Measurements from ENCODE around the gene KRTAP9-9. TPM values are rescaled to one million over a fixed set of nuclear protein-coding genes. Genes with fewer than 3 reads are reported as not detected.

KRTAP9-9 gene
- total RNA-seq, 1 donor from 2014 or later = not detected

GRCh38 chr17:41254861-41255260 is 323 bp upstream of the KRTAP9-9 start:
- H3K9me3 ChIP-seq = no peaks in the 10 kb centered on the region
- no peaks in the 10 kb centered on the region for H3K36me3 ChIP-seq
- H3K27ac ChIP-seq = no peak overlapping the region
- intact Hi-C loops (cut with DNase I) = no loop called here
- no peak for TF ChIP-seq CTCF (IDR thresholded peaks at IDR 0.05)
- no peaks in the 10 kb centered on the region for H3K27me3 ChIP-seq
- DNase-seq (ENCODE audit: low spot score in 2 of 2) = no peak
- H3K4me1 ChIP-seq = no peaks in the 10 kb centered on the region
- H3K4me3 ChIP-seq = no peak overlapping the region

- H3K4me3 ChIP-seq = no peak overlapping the region
- no peaks in the 10 kb centered on the region for H3K4me1 ChIP-seq
- H3K27me3 ChIP-seq = no peaks in the 10 kb centered on the region
- H3K36me3 ChIP-seq = no peaks in the 10 kb centered on the region
- intact Hi-C loops (cut with DNase I) = no loop called here
- no peaks in the 10 kb centered on the region for H3K9me3 ChIP-seq
- H3K27ac ChIP-seq = no peak overlapping the region
- DNase-seq (ENCODE audit: low spot score in 2 of 2) = no peak
- no peak for TF ChIP-seq CTCF (IDR thresholded peaks at IDR 0.05)
These were observed 1.1 kb downstream of the KRTAP9-9 start for GRCh38 chr17:41256291-41256685.

- Histone ChIP-seq H3K36me3 (no peaks in the 10 kb centered on the region), H3K27me3 (no peaks in the 10 kb centered on the region), H3K4me3 (no peak overlapping the region), H3K4me1 (no peaks in the 10 kb centered on the region), H3K27ac (no peak overlapping the region), H3K9me3 (no peaks in the 10 kb centered on the region)
- DNase-seq (ENCODE audit: low spot score in 2 of 2) = no peak
- intact Hi-C loops (cut with DNase I) = no loop called here
- no peak for TF ChIP-seq CTCF (IDR thresholded peaks at IDR 0.05)
These were observed 3.2 kb downstream of the KRTAP9-9 start for GRCh38 chr17:41258406-41258805.

- intact Hi-C loops (cut with DNase I) = no loop called here
- no peak for TF ChIP-seq CTCF (IDR thresholded peaks at IDR 0.05)
- no peak for DNase-seq (ENCODE audit: low spot score in 2 of 2)
- Histone ChIP-seq H3K9me3 (no peaks in the 10 kb centered on the region), H3K27me3 (no peaks in the 10 kb centered on the region), H3K27ac (no peak overlapping the region), H3K36me3 (no peaks in the 10 kb centered on the region), H3K4me1 (no peaks in the 10 kb centered on the region), H3K4me3 (no peak overlapping the region)
These were observed 8.0 kb downstream of the KRTAP9-9 start for GRCh38 chr17:41263212-41263611.

- intact Hi-C loops (cut with DNase I) = no loop called here
- Histone ChIP-seq H3K27ac (no peak overlapping the region), H3K27me3 (no peaks in the 10 kb centered on the region), H3K9me3 (no peaks in the 10 kb centered on the region), H3K36me3 (no peaks in the 10 kb centered on the region), H3K4me1 (no peaks in the 10 kb centered on the region), H3K4me3 (no peak overlapping the region)
- no peak for DNase-seq (ENCODE audit: low spot score in 2 of 2)
- no peak for TF ChIP-seq CTCF (IDR thresholded peaks at IDR 0.05)
These were observed 9.4 kb downstream of the KRTAP9-9 start for GRCh38 chr17:41264599-41264998.

GRCh38 chr17:41265078-41265477 is 9.9 kb downstream of the KRTAP9-9 start, which contains the start of gene KRTAP9-6:
KRTAP9-6 (plus strand) TSS chr17:41265378; CDS start chr17:41265378, 0 bp downstream.
- no peak for TF ChIP-seq CTCF (IDR thresholded peaks at IDR 0.05)
- H3K9me3 ChIP-seq = no peaks in the 10 kb centered on the region
- no peaks in the 10 kb centered on the region for H3K36me3 ChIP-seq
- no peaks in the 10 kb centered on the region for H3K4me1 ChIP-seq
- H3K27me3 ChIP-seq = no peaks in the 10 kb centered on the region
- no peak within 1 kb of the TSS for H3K4me3 ChIP-seq
- no peak within 1 kb of the TSS for H3K27ac ChIP-seq
- DNase-seq (ENCODE audit: low spot score in 2 of 2) = no peak
- intact Hi-C loops (cut with DNase I) = no loop called here

All from ascending aorta (tissue), 2 donors.